SW480 (cell line): ENCODE measurements around the gene CXCL14.
"Not testable (repeated sequence)": the region's sequence is repeated elsewhere in the genome, so short reads cannot be mapped to it uniquely, and the experiment has no call there.

Source experiments
- DNase-seq: peaks from one replicate; pipeline ENCODE4 v3.0.0-alpha.2; 2016; ENCODE audit warnings: low spot score

CXCL14 gene

GRCh38 chr5:135543001-135543484, 35.7 kb downstream of the CXCL14 start:
- no peak for DNase-seq

GRCh38 chr5:135541807-135542502, 36.8 kb downstream of the CXCL14 start:
- no peak for DNase-seq

DNA sequence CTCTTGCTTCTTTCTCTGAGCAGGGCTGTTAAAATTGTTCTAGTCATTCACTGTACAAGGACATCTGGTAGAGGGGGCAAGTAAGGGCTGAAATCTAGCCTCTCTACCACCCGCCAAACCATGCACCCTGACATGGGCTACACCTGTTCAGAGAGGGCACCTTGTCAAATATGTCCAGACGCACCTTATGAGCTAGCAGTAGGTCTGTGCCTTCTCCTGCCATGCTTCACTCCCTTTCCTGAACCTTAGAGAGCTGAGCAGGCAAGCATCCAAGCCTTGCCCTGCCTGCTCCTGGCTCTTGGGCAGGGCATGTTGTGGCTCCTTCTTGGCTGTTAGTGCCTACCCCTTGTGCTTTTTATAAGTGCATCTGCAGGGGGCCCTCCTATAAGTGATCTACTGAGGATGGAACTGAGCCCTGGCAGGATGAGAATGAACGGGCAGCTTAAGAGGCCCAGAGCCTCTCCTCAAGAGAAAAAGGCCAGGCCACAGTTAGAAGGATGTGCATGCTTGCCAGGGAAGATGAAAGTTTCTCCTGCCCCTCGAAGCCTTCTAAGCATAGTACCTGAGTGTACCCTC, 39.3 kb downstream of the CXCL14 start:
- DNase-seq = no peak

DNA sequence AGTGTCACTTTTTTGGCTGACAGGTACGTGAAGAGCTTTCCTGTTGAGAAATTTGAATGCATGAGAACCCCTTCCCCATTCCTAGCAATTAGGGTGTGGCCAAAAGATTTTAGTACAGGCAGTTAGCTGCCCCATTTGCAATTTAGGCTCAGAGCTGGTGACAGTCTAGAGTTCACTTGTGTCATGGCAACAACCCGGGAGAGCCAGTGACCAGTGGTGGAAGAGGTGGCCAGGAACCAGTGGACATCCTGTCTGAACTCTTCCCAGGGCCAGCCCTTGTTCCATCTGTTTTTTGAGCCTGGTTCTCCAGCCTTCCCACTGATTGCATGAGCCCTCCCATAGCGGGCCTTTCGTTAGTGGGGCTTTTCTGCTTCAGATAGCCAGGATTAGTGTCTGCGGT, 40.5 kb downstream of the CXCL14 start:
- no peak for DNase-seq

- DNase-seq = no peak
These were observed 41.0 kb downstream of the CXCL14 start for GRCh38 chr5:135537745-135538144.

DNA sequence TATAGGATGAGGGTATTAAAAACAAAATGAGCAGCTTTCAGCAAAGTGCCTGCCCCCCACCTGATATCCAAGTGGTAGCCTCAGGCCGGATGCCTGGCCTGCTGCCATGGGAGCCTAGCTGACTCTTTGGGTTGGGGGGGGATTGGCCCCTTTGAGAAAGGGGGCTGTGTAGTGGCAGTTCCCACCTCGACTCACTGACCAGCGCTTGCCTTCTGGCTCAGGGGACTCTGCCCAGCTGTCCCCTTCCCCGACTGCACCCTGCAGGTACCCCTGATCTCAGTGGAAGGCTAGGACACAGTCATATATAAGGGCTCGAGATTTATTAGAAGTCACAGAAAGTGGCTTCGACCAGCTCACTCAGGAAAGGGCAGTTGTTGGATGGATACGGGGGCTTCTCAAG, 41.5 kb downstream of the CXCL14 start:
- DNase-seq = no peak

GRCh38 chr5:135535820-135536801, 42.7 kb downstream of the CXCL14 start, which contains the start of gene NEUROG1:
Gene NEUROG1 (minus strand): TSS chr5:135535964. CDS start chr5:135535690, 274 bp downstream.
- peak; percentile 36 for DNase-seq

- DNase-seq = no peak
These were observed 43.4 kb downstream of the CXCL14 start for GRCh38 chr5:135535420-135535819.

- DNase-seq = no peak
These were observed 44.0 kb downstream of the CXCL14 start for GRCh38 chr5:135534609-135535419.

- no peak for DNase-seq
These were observed 45.0 kb downstream of the CXCL14 start for GRCh38 chr5:135533794-135534193.

DNA sequence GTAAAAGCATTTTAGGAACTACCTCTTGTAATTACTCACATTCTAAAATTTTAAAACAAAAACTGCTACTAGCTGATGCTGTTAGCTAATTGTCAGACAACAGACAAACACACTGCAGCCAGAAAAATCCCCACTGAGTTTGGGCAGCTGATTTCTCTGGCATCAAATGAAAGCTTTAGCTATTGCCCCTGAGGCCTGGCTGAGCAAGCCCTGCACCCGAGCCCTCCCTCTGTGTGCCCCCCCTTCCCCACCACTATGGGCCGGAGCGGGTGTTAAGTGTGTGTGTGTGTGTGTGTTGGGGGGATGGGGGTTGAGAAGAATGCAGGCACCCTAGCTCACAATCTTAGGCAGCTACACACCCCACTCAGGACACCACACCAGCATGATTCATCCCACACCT, 45.5 kb downstream of the CXCL14 start:
- DNase-seq = no peak

DNA sequence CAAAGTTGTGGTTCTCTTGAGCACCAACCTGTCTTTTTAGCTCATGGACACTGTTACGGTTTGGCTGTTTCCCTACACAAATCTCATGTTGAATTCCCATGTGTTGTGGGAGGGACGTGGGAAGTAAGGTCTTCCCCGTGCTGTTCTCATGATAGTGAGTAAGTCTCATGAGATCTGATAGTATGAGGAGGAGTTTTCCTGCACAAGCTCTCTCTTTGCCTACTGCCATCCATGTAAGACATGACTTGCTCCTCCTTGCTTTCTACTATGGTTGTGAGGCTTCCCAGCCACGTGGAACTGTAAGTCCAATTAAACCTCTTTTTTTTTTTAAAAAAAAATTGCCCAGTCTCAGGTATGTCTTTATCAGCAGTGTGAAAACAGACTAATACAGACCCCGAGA, 49.2 kb downstream of the CXCL14 start:
- DNase-seq = not testable (repeated sequence)

- DNase-seq = no peak
These were observed 51.9 kb downstream of the CXCL14 start for GRCh38 chr5:135526924-135527323.

DNA sequence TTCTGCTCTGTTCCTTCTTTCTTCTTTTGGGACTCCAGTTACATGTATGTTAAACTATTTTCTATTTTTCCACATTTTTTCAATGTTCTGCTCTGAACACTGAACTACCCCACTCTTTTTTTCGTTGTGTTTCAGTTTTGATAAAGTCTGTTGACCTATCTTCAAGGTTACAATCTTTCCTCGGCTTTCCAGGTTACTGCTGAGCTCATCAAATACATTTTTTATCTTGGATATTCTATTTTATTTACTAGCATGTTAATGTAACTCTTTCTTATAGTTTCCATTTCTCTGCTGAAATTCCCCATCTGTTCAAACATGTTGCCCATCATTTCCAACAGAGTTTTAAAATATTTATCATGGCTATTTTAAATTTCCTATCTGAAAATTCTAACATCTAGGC, 56.8 kb downstream of the CXCL14 start:
- no peak for DNase-seq
